HepG2 (cell line): ENCODE data around the gene CHKA. TPM values are rescaled to one million over a fixed set of nuclear protein-coding genes. Genes with fewer than 3 reads are reported as not detected.

Experiments
- BCLAF1 ChIP-seq: fragments of 450-650 bp; IDR thresholded peaks from 2 replicates; pipeline ENCODE4 v1.6.1; 2017; ENCODE audit warnings: mild to moderate bottlenecking
- CAMTA2 ChIP-seq: sonication (generic); formaldehyde crosslinking; IDR thresholded peaks from 2 replicates; pipeline ENCODE4 v1.4.0; 2020; ENCODE audit warnings: mild to moderate bottlenecking, missing genetic modification reagents, borderline replicate concordance
- DNMT3B ChIP-seq: conservative IDR thresholded peaks from 2 replicates; pipeline ENCODE4 v1.6.1; 2016; ENCODE audit warnings: missing biosample characterization, control low read depth
- FLYWCH1 ChIP-seq: sonication (generic); formaldehyde crosslinking; IDR thresholded peaks from 2 replicates; pipeline ENCODE4 v1.8.1; 2023; ENCODE audit warnings: mild to moderate bottlenecking, missing genetic modification reagents
- GMEB2 ChIP-seq: IDR thresholded peaks from 2 replicates; pipeline ENCODE4 v1.6.1; 2016; ENCODE audit warnings: missing biosample characterization, missing genetic modification reagents, low read depth
- MED8 ChIP-seq: sonication (generic); formaldehyde crosslinking; IDR thresholded peaks from 2 replicates; pipeline ENCODE4 v1.8.1; 2023; ENCODE audit warnings: mild to moderate bottlenecking, missing genetic modification reagents; ENCODE audit not compliant: insufficient replicate concordance
- MZF1 ChIP-seq: sonication (generic); formaldehyde crosslinking; IDR thresholded peaks from 2 replicates; pipeline ENCODE4 v1.8.1; 2023; ENCODE audit warnings: mild to moderate bottlenecking, missing genetic modification reagents, borderline replicate concordance
- ZNF678 ChIP-seq: sonication (generic); formaldehyde crosslinking; IDR thresholded peaks from 2 replicates; pipeline ENCODE4 v1.4.0; 2020; ENCODE audit warnings: mild to moderate bottlenecking, missing genetic modification reagents
- ZNF7 ChIP-seq: IDR thresholded peaks from 2 replicates; pipeline ENCODE4 v1.6.1; 2016; ENCODE audit warnings: missing biosample characterization, missing genetic modification reagents
- ZSCAN25 ChIP-seq: sonication (generic); formaldehyde crosslinking; IDR thresholded peaks from 2 replicates; pipeline ENCODE4 v1.8.0; 2022; ENCODE audit warnings: mild to moderate bottlenecking, missing genetic modification reagents
- ZSCAN31 ChIP-seq: sonication (generic); formaldehyde crosslinking; IDR thresholded peaks from 2 replicates; pipeline ENCODE4 v1.5.0; 2020; ENCODE audit warnings: low read depth, mild to moderate bottlenecking, missing genetic modification reagents
- polyA plus RNA-seq, 8 experiments: library from polyadenylated mRNA; depleted of rRNA in 3 of 8; stranded (reverse) in 7 of 8; unstranded in 1 of 8; fragments of >200 nt; fragmentation: Illumina TruSeq in 4 of 8; extraction: Trizol in 4 of 8; gene quantifications; 2 replicates each; pipeline versions ENCODE4 v1.2.1 to v1.2.3, GENCODE V29; 2011 to 2016; ENCODE audit warnings: low read depth in 4 of 8, missing spikeins in 1 of 8, mixed read lengths in 1 of 8; ENCODE audit not compliant: insufficient read depth in 1 of 8
- total RNA-seq, 5 experiments: library from RNA; depleted of rRNA; stranded (reverse); fragments of >200 nt; fragmentation: Illumina TruSeq; extraction: Trizol; gene quantifications; 2 replicates each; pipeline ENCODE4 v1.2.3, GENCODE V29; 2016; ENCODE audit warnings: low read depth in 1 of 5
- TF ChIP-seq, protein P1 (sequence below): sonication (generic); formaldehyde crosslinking; IDR thresholded peaks from 2 replicates; pipeline ENCODE4 v1.5.1; 2020; ENCODE audit warnings: mild to moderate bottlenecking, missing genetic modification reagents, borderline replicate concordance
- TF ChIP-seq, protein P2 (sequence below): sonication (generic); formaldehyde crosslinking; IDR thresholded peaks from 2 replicates; pipeline ENCODE4 v1.4.0; 2020; ENCODE audit warnings: missing genetic modification reagents
- TF ChIP-seq, protein P3 (sequence below): IDR thresholded peaks from 2 replicates; pipeline ENCODE4 v1.6.1; 2016; ENCODE audit warnings: missing compliant biosample characterization, missing genetic modification reagents, borderline replicate concordance
- TF ChIP-seq, protein P4 (sequence below): sonication (generic); formaldehyde crosslinking; IDR thresholded peaks from 2 replicates; pipeline ENCODE4 v1.4.0; 2020; ENCODE audit warnings: missing genetic modification reagents, borderline replicate concordance

CHKA gene
- total and polyA plus RNA-seq, 2 of the 13 experiments (the other 11 are each of a cell fraction or from before 2014, with no cell fraction given), result 71.6 to 92.7 TPM

- TF ChIP-seq, protein P1, sequence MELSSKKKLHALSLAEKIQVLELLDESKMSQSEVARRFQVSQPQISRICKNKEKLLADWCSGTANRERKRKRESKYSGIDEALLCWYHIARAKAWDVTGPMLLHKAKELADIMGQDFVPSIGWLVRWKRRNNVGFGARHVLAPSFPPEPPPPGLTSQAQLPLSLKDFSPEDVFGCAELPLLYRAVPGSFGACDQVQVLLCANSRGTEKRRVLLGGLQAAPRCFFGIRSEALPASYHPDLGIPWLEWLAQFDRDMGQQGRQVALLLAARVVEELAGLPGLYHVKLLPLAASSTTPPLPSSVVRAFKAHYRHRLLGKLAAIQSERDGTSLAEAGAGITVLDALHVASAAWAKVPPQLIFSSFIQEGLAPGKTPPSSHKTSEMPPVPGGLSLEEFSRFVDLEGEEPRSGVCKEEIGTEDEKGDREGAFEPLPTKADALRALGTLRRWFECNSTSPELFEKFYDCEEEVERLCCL (CRISPR knock-in tag), result no peak
- TF ChIP-seq MED8 (CRISPR knock-in tag), result no peak
- no peak for TF ChIP-seq ZSCAN25 (CRISPR knock-in tag)
- no peak for TF ChIP-seq ZSCAN31 (CRISPR knock-in tag)
- no peak for TF ChIP-seq MZF1 (CRISPR knock-in tag)
- TF ChIP-seq DNMT3B (CRISPR knock-in tag), result no peak
- TF ChIP-seq, protein P2, sequence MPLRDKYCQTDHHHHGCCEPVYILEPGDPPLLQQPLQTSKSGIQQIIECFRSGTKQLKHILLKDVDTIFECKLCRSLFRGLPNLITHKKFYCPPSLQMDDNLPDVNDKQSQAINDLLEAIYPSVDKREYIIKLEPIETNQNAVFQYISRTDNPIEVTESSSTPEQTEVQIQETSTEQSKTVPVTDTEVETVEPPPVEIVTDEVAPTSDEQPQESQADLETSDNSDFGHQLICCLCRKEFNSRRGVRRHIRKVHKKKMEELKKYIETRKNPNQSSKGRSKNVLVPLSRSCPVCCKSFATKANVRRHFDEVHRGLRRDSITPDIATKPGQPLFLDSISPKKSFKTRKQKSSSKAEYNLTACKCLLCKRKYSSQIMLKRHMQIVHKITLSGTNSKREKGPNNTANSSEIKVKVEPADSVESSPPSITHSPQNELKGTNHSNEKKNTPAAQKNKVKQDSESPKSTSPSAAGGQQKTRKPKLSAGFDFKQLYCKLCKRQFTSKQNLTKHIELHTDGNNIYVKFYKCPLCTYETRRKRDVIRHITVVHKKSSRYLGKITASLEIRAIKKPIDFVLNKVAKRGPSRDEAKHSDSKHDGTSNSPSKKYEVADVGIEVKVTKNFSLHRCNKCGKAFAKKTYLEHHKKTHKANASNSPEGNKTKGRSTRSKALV (CRISPR knock-in tag), result no peak
- no peak for TF ChIP-seq ZNF678 (CRISPR knock-in tag)
- no peak for TF ChIP-seq BCLAF1
- TF ChIP-seq, protein P3, sequence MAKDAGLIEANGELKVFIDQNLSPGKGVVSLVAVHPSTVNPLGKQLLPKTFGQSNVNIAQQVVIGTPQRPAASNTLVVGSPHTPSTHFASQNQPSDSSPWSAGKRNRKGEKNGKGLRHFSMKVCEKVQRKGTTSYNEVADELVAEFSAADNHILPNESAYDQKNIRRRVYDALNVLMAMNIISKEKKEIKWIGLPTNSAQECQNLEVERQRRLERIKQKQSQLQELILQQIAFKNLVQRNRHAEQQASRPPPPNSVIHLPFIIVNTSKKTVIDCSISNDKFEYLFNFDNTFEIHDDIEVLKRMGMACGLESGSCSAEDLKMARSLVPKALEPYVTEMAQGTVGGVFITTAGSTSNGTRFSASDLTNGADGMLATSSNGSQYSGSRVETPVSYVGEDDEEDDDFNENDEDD (CRISPR knock-in tag), result peak; percentile 32; the same call in 1 of the 2 replicates
- TF ChIP-seq GMEB2 (CRISPR knock-in tag), result no peak
- TF ChIP-seq, protein P4, sequence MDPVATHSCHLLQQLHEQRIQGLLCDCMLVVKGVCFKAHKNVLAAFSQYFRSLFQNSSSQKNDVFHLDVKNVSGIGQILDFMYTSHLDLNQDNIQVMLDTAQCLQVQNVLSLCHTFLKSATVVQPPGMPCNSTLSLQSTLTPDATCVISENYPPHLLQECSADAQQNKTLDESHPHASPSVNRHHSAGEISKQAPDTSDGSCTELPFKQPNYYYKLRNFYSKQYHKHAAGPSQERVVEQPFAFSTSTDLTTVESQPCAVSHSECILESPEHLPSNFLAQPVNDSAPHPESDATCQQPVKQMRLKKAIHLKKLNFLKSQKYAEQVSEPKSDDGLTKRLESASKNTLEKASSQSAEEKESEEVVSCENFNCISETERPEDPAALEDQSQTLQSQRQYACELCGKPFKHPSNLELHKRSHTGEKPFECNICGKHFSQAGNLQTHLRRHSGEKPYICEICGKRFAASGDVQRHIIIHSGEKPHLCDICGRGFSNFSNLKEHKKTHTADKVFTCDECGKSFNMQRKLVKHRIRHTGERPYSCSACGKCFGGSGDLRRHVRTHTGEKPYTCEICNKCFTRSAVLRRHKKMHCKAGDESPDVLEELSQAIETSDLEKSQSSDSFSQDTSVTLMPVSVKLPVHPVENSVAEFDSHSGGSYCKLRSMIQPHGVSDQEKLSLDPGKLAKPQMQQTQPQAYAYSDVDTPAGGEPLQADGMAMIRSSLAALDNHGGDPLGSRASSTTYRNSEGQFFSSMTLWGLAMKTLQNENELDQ (CRISPR knock-in tag), result no peak
- TF ChIP-seq FLYWCH1, result no peak
- no peak for TF ChIP-seq CAMTA2 (CRISPR knock-in tag)
- TF ChIP-seq ZNF7 (CRISPR knock-in tag), result no peak
Observed at GRCh38 chr11:68012843-68013610, 108.2 kb downstream of the CHKA start (continued).
